ENCODE measurements around the gene RAD21L1.

RAD21L1 gene

GRCh38 chr20:1182106-1182505 lies 43.7 kb upstream of the RAD21L1 start:
- TF ChIP-seq, protein P1, sequence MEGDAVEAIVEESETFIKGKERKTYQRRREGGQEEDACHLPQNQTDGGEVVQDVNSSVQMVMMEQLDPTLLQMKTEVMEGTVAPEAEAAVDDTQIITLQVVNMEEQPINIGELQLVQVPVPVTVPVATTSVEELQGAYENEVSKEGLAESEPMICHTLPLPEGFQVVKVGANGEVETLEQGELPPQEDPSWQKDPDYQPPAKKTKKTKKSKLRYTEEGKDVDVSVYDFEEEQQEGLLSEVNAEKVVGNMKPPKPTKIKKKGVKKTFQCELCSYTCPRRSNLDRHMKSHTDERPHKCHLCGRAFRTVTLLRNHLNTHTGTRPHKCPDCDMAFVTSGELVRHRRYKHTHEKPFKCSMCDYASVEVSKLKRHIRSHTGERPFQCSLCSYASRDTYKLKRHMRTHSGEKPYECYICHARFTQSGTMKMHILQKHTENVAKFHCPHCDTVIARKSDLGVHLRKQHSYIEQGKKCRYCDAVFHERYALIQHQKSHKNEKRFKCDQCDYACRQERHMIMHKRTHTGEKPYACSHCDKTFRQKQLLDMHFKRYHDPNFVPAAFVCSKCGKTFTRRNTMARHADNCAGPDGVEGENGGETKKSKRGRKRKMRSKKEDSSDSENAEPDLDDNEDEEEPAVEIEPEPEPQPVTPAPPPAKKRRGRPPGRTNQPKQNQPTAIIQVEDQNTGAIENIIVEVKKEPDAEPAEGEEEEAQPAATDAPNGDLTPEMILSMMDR (IDR thresholded peaks at IDR 0.05; ENCODE audit: low read depth, low read length) = no peak
- TF ChIP-seq MYC (IDR thresholded peaks at IDR 0.05; ENCODE audit: low read depth, low read length) = no peak
- no peak for TF ChIP-seq POLR2A (IDR thresholded peaks at IDR 0.05; ENCODE audit: extremely low read depth, insufficient read length)
- TF ChIP-seq, protein P2, sequence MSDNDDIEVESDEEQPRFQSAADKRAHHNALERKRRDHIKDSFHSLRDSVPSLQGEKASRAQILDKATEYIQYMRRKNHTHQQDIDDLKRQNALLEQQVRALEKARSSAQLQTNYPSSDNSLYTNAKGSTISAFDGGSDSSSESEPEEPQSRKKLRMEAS (IDR thresholded peaks at IDR 0.05; ENCODE audit: low read depth, low read length) = no peak
- H3K4me3 ChIP-seq (ENCODE audit: low read depth, low read length) = no peak overlapping the region

GRCh38 chr20:1183153-1183552 lies 42.7 kb upstream of the RAD21L1 start:
- TF ChIP-seq, protein P1 (IDR thresholded peaks at IDR 0.05; ENCODE audit: low read depth, low read length) = no peak
- TF ChIP-seq POLR2A (IDR thresholded peaks at IDR 0.05; ENCODE audit: extremely low read depth, insufficient read length) (no peak), MYC (IDR thresholded peaks at IDR 0.05; ENCODE audit: low read depth, low read length) (no peak)
- TF ChIP-seq, protein P2 (IDR thresholded peaks at IDR 0.05; ENCODE audit: low read depth, low read length) = no peak

More at GRCh38 chr20:1182106-1182505, 43.7 kb upstream of the RAD21L1 start:
- DNase-seq (ENCODE audit: low read depth) = no peak

DNA sequence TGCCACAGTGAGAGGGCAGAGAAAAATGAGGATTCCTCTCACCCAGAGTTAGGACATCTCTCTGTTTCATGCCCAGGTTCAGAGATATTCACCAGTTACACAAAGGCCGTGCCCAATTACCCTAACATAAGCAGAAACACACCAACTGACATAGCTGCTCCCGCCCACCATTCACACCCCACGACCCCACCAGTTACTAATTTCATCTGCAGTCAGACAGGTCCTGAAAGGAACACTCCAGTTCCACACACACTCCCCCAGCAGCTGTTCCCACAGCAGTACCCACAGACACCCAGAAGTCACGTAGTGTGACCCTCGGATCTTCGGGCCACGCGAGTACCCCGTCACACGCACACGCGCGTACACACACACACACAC lies 41.6 kb upstream of the RAD21L1 start:
- TF ChIP-seq, protein P1 (IDR thresholded peaks at IDR 0.05; ENCODE audit: low read depth, low read length) = no peak
- TF ChIP-seq, protein P2 (IDR thresholded peaks at IDR 0.05; ENCODE audit: low read depth, low read length) = no peak
- TF ChIP-seq POLR2A (IDR thresholded peaks at IDR 0.05; ENCODE audit: extremely low read depth, insufficient read length) = no peak
- TF ChIP-seq MYC (IDR thresholded peaks at IDR 0.05; ENCODE audit: low read depth, low read length) = no peak
- H3K4me3 ChIP-seq (ENCODE audit: low read depth, low read length) = no peak overlapping the region
- DNase-seq (ENCODE audit: low read depth) = no peak

More at GRCh38 chr20:1183153-1183552, 42.7 kb upstream of the RAD21L1 start:
- no peak overlapping the region for H3K4me3 ChIP-seq (ENCODE audit: low read depth, low read length)
- no peak for DNase-seq (ENCODE audit: low read depth)

DNA sequence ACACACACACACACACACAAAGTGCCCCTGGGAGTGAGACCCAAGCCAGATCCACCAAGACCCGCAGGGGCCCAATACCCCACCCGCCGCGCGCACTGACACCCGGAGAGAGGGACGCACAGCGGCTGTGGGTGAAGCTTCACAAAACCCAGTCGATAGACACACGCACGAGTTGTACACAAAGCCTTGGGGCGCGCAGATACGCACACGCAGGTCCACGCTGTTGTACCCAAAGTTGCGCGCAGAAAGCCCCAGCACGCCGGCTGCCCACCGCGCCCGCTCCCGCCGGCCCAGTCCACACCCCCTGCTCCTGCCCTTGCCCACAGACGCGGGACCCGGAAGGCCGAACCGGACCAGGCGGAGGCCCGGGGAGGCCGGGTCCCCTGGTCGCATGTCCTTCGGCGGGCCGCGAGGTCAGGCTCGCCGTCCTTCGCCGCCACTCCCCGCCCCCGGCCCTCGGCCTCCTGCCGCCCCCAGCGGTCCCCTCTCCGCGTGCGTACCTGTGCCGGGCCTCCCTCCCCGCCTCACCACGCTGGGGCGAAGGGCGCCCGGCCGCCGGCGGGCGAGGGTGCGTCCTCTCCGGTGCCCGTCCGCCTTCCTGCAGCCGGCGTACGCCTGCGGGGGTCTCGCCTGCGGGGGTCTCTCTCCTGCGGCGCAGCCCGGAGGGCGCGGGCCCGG lies 41.1 kb upstream of the RAD21L1 start, which contains the start of gene TMEM74B:
Gene TMEM74B, minus strand, starts transcription at position 344 of the 678 bp plus-strand sequence. CDS start 1,180 bp downstream, outside the sequence.
- DNase-seq (ENCODE audit: low read depth) = no peak
- TF ChIP-seq MYC (IDR thresholded peaks at IDR 0.05; ENCODE audit: low read depth, low read length) (no peak), POLR2A (IDR thresholded peaks at IDR 0.05; ENCODE audit: extremely low read depth, insufficient read length) (no peak)
- TF ChIP-seq, protein P1 (IDR thresholded peaks at IDR 0.05; ENCODE audit: low read depth, low read length) = no peak
- TF ChIP-seq, protein P2 (IDR thresholded peaks at IDR 0.05; ENCODE audit: low read depth, low read length) = no peak
- no peak within 1 kb of the TSS for H3K4me3 ChIP-seq (ENCODE audit: low read depth, low read length)

DNA sequence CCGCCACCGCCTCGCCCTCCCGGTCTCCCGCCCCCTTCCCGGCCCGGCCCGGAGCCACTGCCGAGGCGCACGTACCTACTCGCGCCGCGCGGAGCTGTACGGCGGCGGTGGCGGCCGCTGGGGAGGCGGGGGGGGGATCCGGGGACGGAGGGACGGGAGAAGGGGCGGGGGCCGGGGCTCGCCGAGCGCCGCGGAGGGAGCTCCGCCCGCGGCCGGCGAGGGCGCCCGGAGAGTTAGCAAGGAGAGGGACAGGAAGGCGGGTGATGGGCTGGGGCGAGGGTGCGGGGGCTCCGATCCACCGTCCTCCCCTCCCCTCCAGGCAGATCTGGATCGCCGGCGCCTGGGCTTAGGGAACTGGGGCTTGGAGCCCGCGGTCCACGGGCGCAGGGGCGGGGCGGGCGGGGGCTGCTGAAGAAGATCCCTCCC lies 40.5 kb upstream of the RAD21L1 start:
- DNase-seq (ENCODE audit: low read depth) = no peak
- TF ChIP-seq, protein P2 (IDR thresholded peaks at IDR 0.05; ENCODE audit: low read depth, low read length) = no peak
- TF ChIP-seq MYC (IDR thresholded peaks at IDR 0.05; ENCODE audit: low read depth, low read length) (no peak), POLR2A (IDR thresholded peaks at IDR 0.05; ENCODE audit: extremely low read depth, insufficient read length) (no peak)
- TF ChIP-seq, protein P1 (IDR thresholded peaks at IDR 0.05; ENCODE audit: low read depth, low read length) = no peak
- no peak overlapping the region for H3K4me3 ChIP-seq (ENCODE audit: low read depth, low read length)
